HepG2 (cell line): ENCODE data around the gene SHC3. TPM values are rescaled to one million over a fixed set of nuclear protein-coding genes. Genes with fewer than 3 reads are reported as not detected.

Source experiments
- ATAC-seq: fragments of 200-7000 bp; cut with Tn5 transposase; 3 replicates; pipeline ENCODE4 v1.9.1; 2020; ENCODE audit warnings: mild to moderate bottlenecking, moderate library complexity
- BruUV-seq: library from RNA; stranded (reverse); fragments of 400-500 nt; replicated peaks from 2 replicates; lab custom pipeline; 2021; lab: Mats Ljungman, UMichigan
- CTCF ChIA-PET: fragments of 300-600 bp; formaldehyde crosslinking; extraction: SDS; loops from one replicate; lab custom pipeline; 2021; ENCODE audit warnings: low total read pairs, inconsistent platforms, low intra/inter-chr PET ratio; lab: Yijun Ruan, JAX
- POLR2A ChIA-PET: fragments of 350-600 bp; sonication (Branson Sonifier 250); formaldehyde crosslinking; loops from one replicate; lab custom pipeline; 2020; ENCODE audit warnings: antibody characterized with exemption, inconsistent platforms; lab: Yijun Ruan, JAX
- DNase-seq: peaks from one replicate; pipeline ENCODE4 v3.0.0-alpha.2; 2015; ENCODE audit warnings: low spot score
- FAIRE-seq: peaks from 3 replicates; lab custom pipeline; 2011; peaks lifted over from hg19 to GRCh38; lab: Jason Lieb, UNC
- H2AFZ ChIP-seq: one replicate; pipeline ENCODE4 v1.6.1; 2011; ENCODE audit warnings: low read length, inconsistent platforms
- H3K27ac ChIP-seq: fragments of 300-600 bp; 3 replicates; pipeline ENCODE4 v1.8.0; 2011; ENCODE audit warnings: mixed run types, mild to moderate bottlenecking, mixed read lengths, low read length, inconsistent platforms; ENCODE audit not compliant: insufficient read depth; ENCODE audit errors: extremely low read length
- H3K27me3 ChIP-seq, 2 experiments: fragments of 200-600 bp in 1 of 2; 2 replicates in 1 of 2; 3 replicates in 1 of 2; pipeline versions ENCODE4 v1.6.0 to v1.8.0; 2011; ENCODE audit warnings: low read length in 2 of 2, mild to moderate bottlenecking in 2 of 2, moderate library complexity in 2 of 2, inconsistent platforms in 1 of 2; ENCODE audit not compliant: insufficient read depth in 2 of 2, control insufficient read depth in 1 of 2
- H3K36me3 ChIP-seq, 2 experiments: fragments of 200-600 bp in 1 of 2; replicated peaks in 1 of 2; 2 replicates in 1 of 2; 3 replicates in 1 of 2; pipeline versions ENCODE4 v1.5.1 to v1.8.0; 2011; ENCODE audit warnings: low read length in 2 of 2, inconsistent platforms in 1 of 2; ENCODE audit not compliant: insufficient read depth in 2 of 2, control insufficient read depth in 1 of 2
- H3K4me1 ChIP-seq: 2 replicates; pipeline ENCODE4 v1.5.1; 2012; ENCODE audit warnings: low read length, inconsistent platforms; ENCODE audit not compliant: insufficient read depth
- H3K4me2 ChIP-seq: 2 replicates; pipeline ENCODE4 v1.6.0; 2011; ENCODE audit warnings: low read depth, low read length, inconsistent platforms
- H3K4me3 ChIP-seq, 3 experiments: fragments of 200-600 bp in 1 of 3; sonication (generic), shearing (Covaris generic) in 1 of 3; replicated peaks in 1 of 3; 2 replicates each; pipeline ENCODE4 v1.5.1; 2011 to 2016; ENCODE audit warnings: low read length in 3 of 3, inconsistent platforms in 2 of 3, low read depth in 2 of 3, mild to moderate bottlenecking in 2 of 3, control low read depth in 1 of 3, mixed read lengths in 1 of 3; ENCODE audit not compliant: insufficient read depth in 1 of 3
- H3K79me2 ChIP-seq: one replicate; pipeline ENCODE4 v1.6.1; 2011; ENCODE audit warnings: low read length, inconsistent platforms; ENCODE audit not compliant: insufficient read depth
- H3K9ac ChIP-seq: 2 replicates; pipeline ENCODE4 v1.6.0; 2011; ENCODE audit warnings: mild to moderate bottlenecking, low read depth, low read length, inconsistent platforms; ENCODE audit not compliant: insufficient read depth
- H3K9me3 ChIP-seq: 2 replicates; pipeline ENCODE4 v1.5.1; 2012; ENCODE audit warnings: mild to moderate bottlenecking, low read length
- H4K20me1 ChIP-seq: 2 replicates; pipeline ENCODE4 v1.6.0; 2011; ENCODE audit warnings: inconsistent platforms, mild to moderate bottlenecking, low read length, moderate library complexity; ENCODE audit not compliant: insufficient read depth
- DNMT3B ChIP-seq: conservative IDR thresholded peaks from 2 replicates; pipeline ENCODE4 v1.6.1; 2016; ENCODE audit warnings: missing biosample characterization, control low read depth
- FOXK2 ChIP-seq: fragments of 450-650 bp; IDR thresholded peaks from 2 replicates; pipeline ENCODE4 v1.6.1; 2016
- HCFC1 ChIP-seq: fragments of 150-350 bp; IDR thresholded peaks from 2 replicates; pipeline ENCODE4 v1.6.1; 2014; ENCODE audit warnings: low read depth, low read length
- SSRP1 ChIP-seq: IDR thresholded peaks from 2 replicates; pipeline ENCODE4 v1.6.1; 2016; ENCODE audit warnings: control low read depth
- ZC3H13 ChIP-seq: sonication (generic); formaldehyde crosslinking; IDR thresholded peaks from 2 replicates; pipeline ENCODE4 v1.8.1; 2023; ENCODE audit warnings: mild to moderate bottlenecking, missing genetic modification reagents, moderate library complexity
- ZNF232 ChIP-seq: sonication (generic); formaldehyde crosslinking; IDR thresholded peaks from 2 replicates; pipeline ENCODE4 v1.4.0; 2020; ENCODE audit warnings: missing genetic modification reagents, borderline replicate concordance
- ZNF562 ChIP-seq: sonication (generic); formaldehyde crosslinking; IDR thresholded peaks from 2 replicates; pipeline ENCODE4 v1.8.0; 2022; ENCODE audit warnings: missing genetic modification reagents, borderline replicate concordance
- ZNF564 ChIP-seq: sonication (generic); formaldehyde crosslinking; IDR thresholded peaks from 2 replicates; pipeline ENCODE4 v1.8.1; 2023; ENCODE audit warnings: mild to moderate bottlenecking, missing genetic modification reagents
- WGBS: methylation state at CpG from one replicate; pipeline ENCODE4 v1.1.6; 2017; ENCODE audit warnings: low lambda C conversion rate; 5-methylcytosine and 5-hydroxymethylcytosine counted together
- in situ Hi-C: cut with HindIII; loops from 2 replicates; pipeline ENCODE4 v1.10.0; 2017; ENCODE audit warnings: low pct_unique_long_range_greater_than_20kb; ENCODE audit not compliant: extremely low pct_ligation_motif_present
- intact Hi-C: fragments of 100-400 bp; cut with micrococcal nuclease; formaldehyde crosslinking; loops from one replicate; pipeline ENCODE4 v1.10.0; 2022; ENCODE audit not compliant: unreplicated experiment
- polyA plus RNA-seq, 8 experiments: library from polyadenylated mRNA; depleted of rRNA in 3 of 8; stranded (reverse) in 7 of 8; unstranded in 1 of 8; fragments of >200 nt; fragmentation: Illumina TruSeq in 4 of 8; extraction: Trizol in 4 of 8; gene quantifications; 2 replicates each; pipeline versions ENCODE4 v1.2.1 to v1.2.3, GENCODE V29; 2011 to 2016; ENCODE audit warnings: low read depth in 4 of 8, missing spikeins in 1 of 8, mixed read lengths in 1 of 8; ENCODE audit not compliant: insufficient read depth in 1 of 8
- total RNA-seq, 5 experiments: library from RNA; depleted of rRNA; stranded (reverse); fragments of >200 nt; fragmentation: Illumina TruSeq; extraction: Trizol; gene quantifications; 2 replicates each; pipeline ENCODE4 v1.2.3, GENCODE V29; 2016; ENCODE audit warnings: low read depth in 1 of 5
- TF ChIP-seq, protein P1 (sequence below): sonication (generic); formaldehyde crosslinking; IDR thresholded peaks from 2 replicates; pipeline ENCODE4 v1.9.0; 2022; ENCODE audit warnings: low read depth, missing genetic modification reagents
- TF ChIP-seq, protein P2 (sequence below): sonication (generic); formaldehyde crosslinking; IDR thresholded peaks from 2 replicates; pipeline ENCODE4 v1.4.0; 2020; ENCODE audit warnings: missing genetic modification reagents, borderline replicate concordance
- TF ChIP-seq, protein P3 (sequence below): sonication (generic); formaldehyde crosslinking; IDR thresholded peaks from 2 replicates; pipeline ENCODE4 v1.5.1; 2020; ENCODE audit warnings: missing genetic modification reagents, mild to moderate bottlenecking, borderline replicate concordance

The SHC3 gene
- total and polyA plus RNA-seq, 2 of the 13 experiments (the other 11 are each of a cell fraction or from before 2014, with no cell fraction given): 0.09 to 0.89 TPM

GRCh38 chr9:89014153-89014552 lies 164.5 kb downstream of the SHC3 start:
- DNase-seq: no peak
- 57% methylated on average over 7 of the region's 7 CpGs for WGBS
- ATAC-seq: no peak
- no peaks in the 10 kb centered on the region for H4K20me1 ChIP-seq
- TF ChIP-seq DNMT3B (no peak), SSRP1 (CRISPR knock-in tag) (no peak), ZC3H13 (CRISPR knock-in tag) (no peak), ZNF564 (CRISPR knock-in tag) (no peak), FOXK2 (no peak), ZNF232 (CRISPR knock-in tag) (no peak), HCFC1 (no peak), ZNF562 (CRISPR knock-in tag) (no peak)
- TF ChIP-seq, protein P1, sequence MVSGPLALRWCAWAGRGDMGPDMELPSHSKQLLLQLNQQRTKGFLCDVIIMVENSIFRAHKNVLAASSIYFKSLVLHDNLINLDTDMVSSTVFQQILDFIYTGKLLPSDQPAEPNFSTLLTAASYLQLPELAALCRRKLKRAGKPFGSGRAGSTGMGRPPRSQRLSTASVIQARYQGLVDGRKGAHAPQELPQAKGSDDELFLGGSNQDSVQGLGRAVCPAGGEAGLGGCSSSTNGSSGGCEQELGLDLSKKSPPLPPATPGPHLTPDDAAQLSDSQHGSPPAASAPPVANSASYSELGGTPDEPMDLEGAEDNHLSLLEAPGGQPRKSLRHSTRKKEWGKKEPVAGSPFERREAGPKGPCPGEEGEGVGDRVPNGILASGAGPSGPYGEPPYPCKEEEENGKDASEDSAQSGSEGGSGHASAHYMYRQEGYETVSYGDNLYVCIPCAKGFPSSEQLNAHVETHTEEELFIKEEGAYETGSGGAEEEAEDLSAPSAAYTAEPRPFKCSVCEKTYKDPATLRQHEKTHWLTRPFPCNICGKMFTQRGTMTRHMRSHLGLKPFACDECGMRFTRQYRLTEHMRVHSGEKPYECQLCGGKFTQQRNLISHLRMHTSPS: no peak
- TF ChIP-seq, protein P2, sequence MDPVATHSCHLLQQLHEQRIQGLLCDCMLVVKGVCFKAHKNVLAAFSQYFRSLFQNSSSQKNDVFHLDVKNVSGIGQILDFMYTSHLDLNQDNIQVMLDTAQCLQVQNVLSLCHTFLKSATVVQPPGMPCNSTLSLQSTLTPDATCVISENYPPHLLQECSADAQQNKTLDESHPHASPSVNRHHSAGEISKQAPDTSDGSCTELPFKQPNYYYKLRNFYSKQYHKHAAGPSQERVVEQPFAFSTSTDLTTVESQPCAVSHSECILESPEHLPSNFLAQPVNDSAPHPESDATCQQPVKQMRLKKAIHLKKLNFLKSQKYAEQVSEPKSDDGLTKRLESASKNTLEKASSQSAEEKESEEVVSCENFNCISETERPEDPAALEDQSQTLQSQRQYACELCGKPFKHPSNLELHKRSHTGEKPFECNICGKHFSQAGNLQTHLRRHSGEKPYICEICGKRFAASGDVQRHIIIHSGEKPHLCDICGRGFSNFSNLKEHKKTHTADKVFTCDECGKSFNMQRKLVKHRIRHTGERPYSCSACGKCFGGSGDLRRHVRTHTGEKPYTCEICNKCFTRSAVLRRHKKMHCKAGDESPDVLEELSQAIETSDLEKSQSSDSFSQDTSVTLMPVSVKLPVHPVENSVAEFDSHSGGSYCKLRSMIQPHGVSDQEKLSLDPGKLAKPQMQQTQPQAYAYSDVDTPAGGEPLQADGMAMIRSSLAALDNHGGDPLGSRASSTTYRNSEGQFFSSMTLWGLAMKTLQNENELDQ (CRISPR knock-in tag): no peak
- TF ChIP-seq, protein P3, sequence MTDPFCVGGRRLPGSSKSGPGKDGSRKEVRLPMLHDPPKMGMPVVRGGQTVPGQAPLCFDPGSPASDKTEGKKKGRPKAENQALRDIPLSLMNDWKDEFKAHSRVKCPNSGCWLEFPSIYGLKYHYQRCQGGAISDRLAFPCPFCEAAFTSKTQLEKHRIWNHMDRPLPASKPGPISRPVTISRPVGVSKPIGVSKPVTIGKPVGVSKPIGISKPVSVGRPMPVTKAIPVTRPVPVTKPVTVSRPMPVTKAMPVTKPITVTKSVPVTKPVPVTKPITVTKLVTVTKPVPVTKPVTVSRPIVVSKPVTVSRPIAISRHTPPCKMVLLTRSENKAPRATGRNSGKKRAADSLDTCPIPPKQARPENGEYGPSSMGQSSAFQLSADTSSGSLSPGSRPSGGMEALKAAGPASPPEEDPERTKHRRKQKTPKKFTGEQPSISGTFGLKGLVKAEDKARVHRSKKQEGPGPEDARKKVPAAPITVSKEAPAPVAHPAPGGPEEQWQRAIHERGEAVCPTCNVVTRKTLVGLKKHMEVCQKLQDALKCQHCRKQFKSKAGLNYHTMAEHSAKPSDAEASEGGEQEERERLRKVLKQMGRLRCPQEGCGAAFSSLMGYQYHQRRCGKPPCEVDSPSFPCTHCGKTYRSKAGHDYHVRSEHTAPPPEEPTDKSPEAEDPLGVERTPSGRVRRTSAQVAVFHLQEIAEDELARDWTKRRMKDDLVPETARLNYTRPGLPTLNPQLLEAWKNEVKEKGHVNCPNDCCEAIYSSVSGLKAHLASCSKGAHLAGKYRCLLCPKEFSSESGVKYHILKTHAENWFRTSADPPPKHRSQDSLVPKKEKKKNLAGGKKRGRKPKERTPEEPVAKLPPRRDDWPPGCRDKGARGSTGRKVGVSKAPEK (CRISPR knock-in tag): no peak
- in situ Hi-C loops: no loop called here
- CTCF ChIA-PET: no interaction called here
- H3K4me3 ChIP-seq: no peak overlapping the region
- BruUV-seq: no TSS peak
- H3K36me3 ChIP-seq: no peaks in the 10 kb centered on the region
- POLR2A ChIA-PET: no interaction called here
- H2AFZ ChIP-seq: no peak overlapping the region
- no peaks in the 10 kb centered on the region for H3K27me3 ChIP-seq
- H3K4me2 ChIP-seq: no peak overlapping the region
- H3K79me2 ChIP-seq: no peaks in the 10 kb centered on the region
- no peak overlapping the region for H3K27ac ChIP-seq
- no peaks in the 10 kb centered on the region for H3K9me3 ChIP-seq
- FAIRE-seq: no peak
- H3K9ac ChIP-seq: no peak overlapping the region
- no peaks in the 10 kb centered on the region for H3K4me1 ChIP-seq
- intact Hi-C loops: no loop called here
